ENCODE results near the gene WDR45B. TPM values are rescaled to one million over a fixed set of nuclear protein-coding genes. Genes with fewer than 3 reads are reported as not detected.

Gene WDR45B
- total RNA-seq, 1 donor from 2014 or later: 65.1 TPM

DNA sequence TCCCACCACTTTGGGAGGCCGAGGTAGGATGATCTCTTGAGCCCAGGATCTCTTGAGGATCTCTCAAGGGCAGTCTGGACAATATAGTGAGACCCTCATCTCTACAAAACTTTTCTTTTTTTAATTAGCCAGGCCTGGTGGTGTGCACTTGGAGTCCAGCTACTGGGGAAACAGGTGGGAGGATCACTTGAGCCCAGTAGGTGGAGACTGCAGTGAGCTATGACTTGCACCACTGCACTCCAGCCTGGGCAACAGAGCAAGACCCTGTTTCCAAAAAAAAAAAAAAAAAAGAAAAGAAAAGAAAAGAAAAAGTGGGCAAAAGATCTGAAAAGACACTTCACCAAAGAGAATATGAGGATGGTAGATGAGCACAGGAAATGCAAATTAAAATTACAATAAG lies 35.3 kb upstream of the WDR45B start:
- TF ChIP-seq, protein P1, sequence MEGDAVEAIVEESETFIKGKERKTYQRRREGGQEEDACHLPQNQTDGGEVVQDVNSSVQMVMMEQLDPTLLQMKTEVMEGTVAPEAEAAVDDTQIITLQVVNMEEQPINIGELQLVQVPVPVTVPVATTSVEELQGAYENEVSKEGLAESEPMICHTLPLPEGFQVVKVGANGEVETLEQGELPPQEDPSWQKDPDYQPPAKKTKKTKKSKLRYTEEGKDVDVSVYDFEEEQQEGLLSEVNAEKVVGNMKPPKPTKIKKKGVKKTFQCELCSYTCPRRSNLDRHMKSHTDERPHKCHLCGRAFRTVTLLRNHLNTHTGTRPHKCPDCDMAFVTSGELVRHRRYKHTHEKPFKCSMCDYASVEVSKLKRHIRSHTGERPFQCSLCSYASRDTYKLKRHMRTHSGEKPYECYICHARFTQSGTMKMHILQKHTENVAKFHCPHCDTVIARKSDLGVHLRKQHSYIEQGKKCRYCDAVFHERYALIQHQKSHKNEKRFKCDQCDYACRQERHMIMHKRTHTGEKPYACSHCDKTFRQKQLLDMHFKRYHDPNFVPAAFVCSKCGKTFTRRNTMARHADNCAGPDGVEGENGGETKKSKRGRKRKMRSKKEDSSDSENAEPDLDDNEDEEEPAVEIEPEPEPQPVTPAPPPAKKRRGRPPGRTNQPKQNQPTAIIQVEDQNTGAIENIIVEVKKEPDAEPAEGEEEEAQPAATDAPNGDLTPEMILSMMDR (IDR thresholded peaks at IDR 0.05): no peak
- H3K27ac ChIP-seq: no peak overlapping the region
- no peaks in the 10 kb centered on the region for H3K27me3 ChIP-seq
- intact Hi-C loops (cut with DNase I): no loop called here
- H3K36me3 ChIP-seq: no peaks in the 10 kb centered on the region
- H3K9me3 ChIP-seq: peaks cover 6% of the 10 kb centered on the region
- H3K4me3 ChIP-seq: no peak overlapping the region
- DNase-seq (no peak), ATAC-seq (no peak)
- H3K4me1 ChIP-seq: no peaks in the 10 kb centered on the region

DNA sequence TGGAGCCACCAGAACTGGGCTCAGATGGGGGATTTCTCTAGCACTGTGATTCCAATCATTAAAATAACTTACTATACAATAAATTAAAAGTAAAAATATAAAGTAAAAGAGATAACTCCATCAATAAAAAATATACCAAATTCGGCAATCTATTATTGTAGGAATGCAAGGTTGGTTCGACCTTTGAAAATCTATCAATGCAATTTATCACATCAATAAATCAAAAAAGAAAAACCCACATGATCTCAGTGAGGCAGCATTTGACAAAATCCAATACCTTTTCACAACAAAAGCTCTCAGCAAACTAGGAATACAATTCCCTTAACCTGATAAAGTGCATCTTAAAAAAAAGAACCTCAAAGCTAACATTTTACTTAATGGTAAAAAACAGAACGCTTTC lies 33.3 kb upstream of the WDR45B start:
- Histone ChIP-seq H3K9me3 (peaks cover 6% of the 10 kb centered on the region), H3K4me3 (no peak overlapping the region), H3K36me3 (no peaks in the 10 kb centered on the region), H3K27me3 (no peaks in the 10 kb centered on the region), H3K4me1 (no peaks in the 10 kb centered on the region), H3K27ac (no peak overlapping the region)
- intact Hi-C loops (cut with DNase I): no loop called here
- no peak for ATAC-seq
- no peak for DNase-seq
- TF ChIP-seq, protein P1 (IDR thresholded peaks at IDR 0.05): no peak

DNA sequence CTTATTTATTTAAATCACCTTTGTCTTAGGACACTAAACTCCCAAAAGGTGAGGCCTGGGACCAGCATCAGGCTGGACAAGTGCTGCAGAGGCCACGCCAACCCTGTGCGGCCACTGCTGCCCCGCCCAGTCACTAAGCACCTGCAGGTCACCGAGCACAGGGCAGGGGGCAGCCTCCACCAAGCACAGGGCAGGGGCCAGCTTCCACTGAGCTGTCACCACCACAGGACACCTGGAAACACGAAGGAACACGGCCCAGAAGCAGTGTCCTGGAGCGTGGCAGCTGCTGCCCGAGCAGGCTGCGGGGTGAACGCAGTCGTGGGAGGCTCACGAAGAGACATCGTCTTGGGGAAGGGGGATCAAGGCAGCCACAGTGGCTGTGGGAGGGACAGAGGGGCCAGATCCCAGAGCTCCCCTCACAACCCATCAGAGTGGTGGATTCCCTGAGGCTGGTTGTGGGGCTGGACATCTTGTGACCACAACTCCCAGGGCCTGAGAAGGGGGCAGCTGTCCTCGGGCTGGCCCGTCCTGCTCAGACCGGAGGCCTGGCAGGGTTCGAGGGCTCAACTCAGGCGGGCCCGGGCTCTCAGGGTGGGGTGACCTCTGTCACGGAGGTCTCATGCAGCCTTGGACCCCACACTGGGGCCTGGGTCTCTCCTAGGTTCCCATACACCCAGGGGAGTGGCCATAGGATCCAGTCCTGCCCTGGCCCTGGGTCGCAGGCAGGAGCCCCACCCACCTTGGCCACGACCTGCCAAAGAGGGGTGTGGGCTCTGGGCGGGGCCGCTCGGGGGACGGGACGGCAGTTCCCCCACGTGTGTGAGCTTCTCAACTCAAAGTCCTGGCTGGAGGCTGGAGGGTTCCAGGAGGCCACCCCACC lies 31.6 kb upstream of the WDR45B start:
- Histone ChIP-seq H3K4me3 (no peak overlapping the region), H3K27ac (no peak overlapping the region), H3K4me1 (no peaks in the 10 kb centered on the region), H3K9me3 (peaks cover 6% of the 10 kb centered on the region), H3K27me3 (no peaks in the 10 kb centered on the region), H3K36me3 (no peaks in the 10 kb centered on the region)
- DNase-seq (no peak), ATAC-seq (peak; percentile 43)
- intact Hi-C loops (cut with DNase I): no loop called here
- TF ChIP-seq, protein P1 (IDR thresholded peaks at IDR 0.05): no peak

DNA sequence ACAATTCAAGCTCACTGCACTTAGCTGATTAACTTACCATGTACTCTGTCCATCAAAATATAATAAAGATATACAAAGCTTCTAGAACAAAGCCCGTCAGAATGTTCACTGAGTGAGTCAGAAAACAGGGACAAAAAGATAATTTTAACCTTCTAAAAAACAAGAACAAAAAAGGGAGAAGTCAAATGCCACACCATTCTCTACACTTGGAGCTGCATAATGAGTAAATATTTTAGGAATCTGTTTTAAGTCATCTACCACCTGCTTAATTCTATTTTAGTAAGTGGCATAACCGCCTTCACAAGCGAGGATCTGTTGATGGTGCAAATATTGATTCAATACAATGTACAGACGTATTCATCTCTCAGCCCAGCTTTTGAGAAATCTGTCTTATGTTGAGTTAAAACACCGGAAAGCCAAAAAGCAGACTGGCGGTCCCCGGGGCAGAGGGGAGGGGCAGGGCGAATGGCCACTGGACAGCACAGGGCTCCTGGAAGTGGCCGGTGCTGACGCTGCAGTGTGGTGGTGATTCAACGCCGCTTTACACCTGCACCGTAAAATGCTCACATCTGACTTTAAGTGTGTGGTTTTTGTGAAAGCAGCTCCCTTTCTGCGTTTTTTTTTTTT lies 30.1 kb upstream of the WDR45B start:
- H3K27ac ChIP-seq: no peak overlapping the region
- ATAC-seq (peak; percentile 75), DNase-seq (no peak)
- no peaks in the 10 kb centered on the region for H3K4me1 ChIP-seq
- H3K27me3 ChIP-seq: no peaks in the 10 kb centered on the region
- H3K4me3 ChIP-seq: peak overlapping the region; percentile 14
- TF ChIP-seq, protein P1 (IDR thresholded peaks at IDR 0.05): no peak
- intact Hi-C loops (cut with DNase I): no loop called here
- no peaks in the 10 kb centered on the region for H3K36me3 ChIP-seq
- peaks cover 6% of the 10 kb centered on the region for H3K9me3 ChIP-seq

DNA sequence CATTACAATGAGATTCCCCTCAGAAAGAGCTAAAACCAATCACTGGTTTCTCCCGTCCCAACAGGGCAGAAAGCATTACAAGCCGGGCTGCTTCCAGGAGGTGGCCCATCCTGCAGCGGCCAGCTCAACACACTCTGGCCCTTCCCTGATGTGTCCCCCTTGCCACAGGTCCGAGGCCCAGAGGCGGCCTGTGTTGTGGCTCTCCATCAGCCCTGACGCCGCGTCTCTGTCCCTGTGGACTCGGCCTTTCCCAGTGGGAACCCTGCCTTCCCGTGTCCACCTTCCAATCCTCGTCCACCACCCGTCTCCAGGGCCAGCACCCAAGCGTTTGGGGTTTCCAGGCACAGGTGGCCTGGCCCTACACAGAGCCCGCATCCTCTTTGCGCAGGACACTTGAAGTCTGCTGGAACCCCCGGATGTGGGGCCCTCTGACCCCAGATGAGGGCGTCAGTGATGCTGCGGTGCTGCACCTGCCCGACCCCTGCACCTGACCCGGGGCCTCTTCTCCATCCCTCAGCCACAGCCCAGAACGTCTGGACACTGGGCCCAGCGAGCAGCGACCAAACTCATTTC lies 29.2 kb upstream of the WDR45B start:
- intact Hi-C loops (cut with DNase I): no loop called here
- Histone ChIP-seq H3K9me3 (peaks cover 6% of the 10 kb centered on the region), H3K36me3 (no peaks in the 10 kb centered on the region), H3K27ac (no peak overlapping the region), H3K4me3 (no peak overlapping the region), H3K27me3 (no peaks in the 10 kb centered on the region), H3K4me1 (no peaks in the 10 kb centered on the region)
- DNase-seq: no peak
- ATAC-seq: no peak
- TF ChIP-seq, protein P1 (IDR thresholded peaks at IDR 0.05): no peak

Measured in upper lobe of right lung (tissue), 1 donor.